K562 (cell line): ENCODE data around the gene TAP2. TPM values are rescaled to one million over a fixed set of nuclear protein-coding genes. Genes with fewer than 3 reads are reported as not detected.

Experiments used
- BCOR ChIP-seq: fragments of 450-650 bp; IDR thresholded peaks from 2 replicates; pipeline ENCODE4 v1.6.1; 2016
- CCNT2 ChIP-seq: IDR thresholded peaks from 2 replicates; pipeline ENCODE4 v1.6.1; 2011; ENCODE audit warnings: borderline replicate concordance, low read depth, mild to moderate bottlenecking, moderate library complexity, mixed read lengths, low read length; ENCODE audit not compliant: insufficient read length; ENCODE audit errors: extremely low read depth
- ESRRA ChIP-seq: fragments of 450-650 bp; IDR thresholded peaks from 2 replicates; pipeline ENCODE4 v1.6.1; 2014; ENCODE audit warnings: low read depth, mild to moderate bottlenecking, moderate library complexity, borderline replicate concordance
- ETV6 ChIP-seq, 3 experiments: fragments of 150-350 bp in 1 of 3; sonication (generic) in 1 of 3; formaldehyde crosslinking in 1 of 3; IDR thresholded peaks; 2 replicates each; pipeline versions ENCODE4 v1.6.1 to v1.8.0; 2014 to 2022; ENCODE audit warnings: borderline replicate concordance in 2 of 3, low read depth in 2 of 3, antibody characterized with exemption in 1 of 3, low read length in 1 of 3, mild to moderate bottlenecking in 1 of 3, missing genetic modification reagents in 1 of 3
- GABPA ChIP-seq: fragments of 200-800 bp; sonication (Bioruptor generic); conservative IDR thresholded peaks from 2 replicates; pipeline ENCODE4 v1.6.1; 2016; ENCODE audit warnings: low read depth, missing genetic modification characterization, missing compliant biosample characterization
- NFYB ChIP-seq: IDR thresholded peaks from 2 replicates; pipeline ENCODE4 v1.6.1; 2011; ENCODE audit warnings: mild to moderate bottlenecking, moderate library complexity; ENCODE audit not compliant: insufficient read length; ENCODE audit errors: extremely low read depth
- RB1 ChIP-seq: fragments of 450-650 bp; IDR thresholded peaks from 2 replicates; pipeline ENCODE4 v1.6.1; 2017; ENCODE audit warnings: low read depth, mild to moderate bottlenecking
- TAL1 ChIP-seq: fragments of 450-650 bp; IDR thresholded peaks from 2 replicates; pipeline ENCODE4 v1.6.1; 2016; ENCODE audit warnings: mild to moderate bottlenecking
- ZFP36 ChIP-seq: fragments of 150-350 bp; IDR thresholded peaks from 2 replicates; pipeline ENCODE4 v1.6.1; 2018; ENCODE audit warnings: low read length, low read depth; ENCODE audit not compliant: partially characterized antibody
- ZNF583 ChIP-seq: fragments of 250-450 bp; sonication (Bioruptor Pico); IDR thresholded peaks from 2 replicates; pipeline ENCODE4 v1.4.0; 2020
- polyA plus RNA-seq, 8 experiments: library from polyadenylated mRNA; depleted of rRNA in 4 of 8; stranded (reverse) in 5 of 8; unstranded in 3 of 8; fragments of >200 nt; fragmentation: Nextera tagmentation in 2 of 8; fragmentation: Illumina TruSeq in 1 of 8; extraction: Ambion mirVana in 2 of 8; extraction: Trizol in 1 of 8; gene quantifications; 2 replicates each; pipeline versions ENCODE4 v1.2.1 to v1.2.3, GENCODE V29; 2011 to 2014; ENCODE audit warnings: inconsistent platforms in 1 of 8, missing spikeins in 1 of 8
- total RNA-seq, 7 experiments: library from RNA; depleted of rRNA in 6 of 7; stranded (reverse); fragments of >200 nt in 6 of 7; fragmentation: Illumina TruSeq in 2 of 7; extraction: Trizol in 2 of 7; gene quantifications; 2 replicates each; pipeline versions ENCODE4 v1.2.1 to v1.2.3, GENCODE V29; 2011 to 2021; ENCODE audit warnings: low replicate concordance in 1 of 7
- TF ChIP-seq, protein P1 (sequence below): fragments of 200-800 bp; sonication (Bioruptor generic); IDR thresholded peaks from 2 replicates; pipeline ENCODE4 v1.6.1; 2017; ENCODE audit warnings: missing genetic modification characterization, missing compliant biosample characterization
- TF ChIP-seq, protein P2 (sequence below): fragments of 250-450 bp; sonication (Bioruptor Pico); IDR thresholded peaks from 2 replicates; pipeline ENCODE4 v1.5.0; 2021; ENCODE audit warnings: mild to moderate bottlenecking, moderate library complexity
- TF ChIP-seq, protein P3 (sequence below): fragments of 250-450 bp; sonication (Bioruptor Pico); IDR thresholded peaks from 2 replicates; pipeline ENCODE4 v1.5.0; 2020; ENCODE audit warnings: mild to moderate bottlenecking, borderline replicate concordance
- TF ChIP-seq, protein P4 (sequence below): sonication (generic); formaldehyde crosslinking; IDR thresholded peaks from 2 replicates; pipeline ENCODE4 v1.8.0; 2023; ENCODE audit warnings: mild to moderate bottlenecking, missing genetic modification reagents

Gene TAP2
- total and polyA plus RNA-seq, 9 of the 15 experiments (the other 6 are each of a cell fraction or from before 2014, with no cell fraction given): 2.0 to 53.5 (median 19.6) TPM

- TF ChIP-seq, protein P1, sequence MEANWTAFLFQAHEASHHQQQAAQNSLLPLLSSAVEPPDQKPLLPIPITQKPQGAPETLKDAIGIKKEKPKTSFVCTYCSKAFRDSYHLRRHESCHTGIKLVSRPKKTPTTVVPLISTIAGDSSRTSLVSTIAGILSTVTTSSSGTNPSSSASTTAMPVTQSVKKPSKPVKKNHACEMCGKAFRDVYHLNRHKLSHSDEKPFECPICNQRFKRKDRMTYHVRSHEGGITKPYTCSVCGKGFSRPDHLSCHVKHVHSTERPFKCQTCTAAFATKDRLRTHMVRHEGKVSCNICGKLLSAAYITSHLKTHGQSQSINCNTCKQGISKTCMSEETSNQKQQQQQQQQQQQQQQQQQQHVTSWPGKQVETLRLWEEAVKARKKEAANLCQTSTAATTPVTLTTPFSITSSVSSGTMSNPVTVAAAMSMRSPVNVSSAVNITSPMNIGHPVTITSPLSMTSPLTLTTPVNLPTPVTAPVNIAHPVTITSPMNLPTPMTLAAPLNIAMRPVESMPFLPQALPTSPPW (CRISPR knock-in tag): peak; percentile 93
- TF ChIP-seq, protein P2, sequence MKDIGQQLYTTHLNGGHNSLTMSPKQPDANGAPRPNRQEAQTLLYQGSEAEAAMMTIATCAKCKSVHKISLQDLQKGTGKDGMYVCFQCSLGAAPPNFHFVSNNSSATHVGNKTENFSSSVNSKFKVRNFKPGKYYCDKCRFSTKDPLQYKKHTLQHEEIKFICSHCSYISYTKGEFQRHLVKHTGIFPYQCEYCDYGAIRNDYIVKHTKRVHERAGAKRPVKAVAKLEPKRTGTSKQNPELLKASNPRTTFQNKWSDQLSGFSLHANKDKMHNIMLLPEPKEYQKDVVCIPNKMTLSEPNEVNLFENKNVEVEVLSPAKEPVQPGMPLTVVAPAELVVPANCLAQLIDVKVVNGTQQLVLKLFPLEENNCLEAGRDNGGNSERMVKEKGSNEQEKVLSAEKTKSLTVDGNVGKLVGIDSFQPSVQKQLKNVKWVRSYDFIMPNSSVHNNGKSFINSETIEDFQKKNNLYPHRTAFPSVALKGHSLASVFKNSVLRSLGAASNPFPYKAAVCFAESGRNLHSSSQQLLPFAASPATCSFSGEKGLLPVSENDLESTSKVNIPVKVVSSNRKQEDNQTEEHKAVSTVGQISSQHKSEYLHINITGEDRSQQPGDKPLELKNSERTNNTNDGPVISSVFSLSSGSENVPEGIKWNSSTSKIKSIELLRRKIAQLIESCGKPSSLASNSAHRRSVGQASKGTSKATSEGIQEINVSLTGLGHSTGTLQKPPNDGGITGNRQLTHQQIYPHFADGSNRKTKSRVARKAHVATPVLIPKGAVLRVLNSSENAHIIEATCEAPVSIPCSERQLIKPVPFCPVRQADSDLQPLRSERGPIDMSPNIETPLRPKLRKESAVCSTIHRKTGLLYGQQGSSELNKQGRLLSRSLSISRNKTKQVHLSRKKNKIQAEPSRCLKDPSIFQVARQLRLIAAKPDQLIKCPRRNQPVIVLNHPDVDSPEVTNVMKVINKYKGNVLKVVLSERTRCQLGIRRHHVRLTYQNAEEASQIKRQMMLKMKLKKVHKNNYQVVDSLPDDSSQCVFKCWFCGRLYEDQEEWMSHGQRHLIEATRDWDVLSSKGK (CRISPR knock-in tag): no peak
- TF ChIP-seq CCNT2 (peak; percentile 82), BCOR (peak; percentile 75), ZFP36 (peak; percentile 16), ETV6 (IDR thresholded peaks at IDR 0.05; ENCODE audit: borderline replicate concordance in 1 of 2, low read depth in 2 of 2, low read length in 1 of 2) (no peak), ETV6 (CRISPR knock-in tag; IDR thresholded peaks at IDR 0.05; ENCODE audit: borderline replicate concordance) (peak; percentile 83; the same call in 1 of the 2 replicates), ZNF583 (CRISPR knock-in tag) (no peak), ESRRA (peak; percentile 19; the same call in 1 of the 2 replicates), TAL1 (peak; percentile 14; the same call in 1 of the 2 replicates), NFYB (no peak), RB1 (peak; percentile 99), GABPA (tag) (no peak)
- TF ChIP-seq, protein P3, sequence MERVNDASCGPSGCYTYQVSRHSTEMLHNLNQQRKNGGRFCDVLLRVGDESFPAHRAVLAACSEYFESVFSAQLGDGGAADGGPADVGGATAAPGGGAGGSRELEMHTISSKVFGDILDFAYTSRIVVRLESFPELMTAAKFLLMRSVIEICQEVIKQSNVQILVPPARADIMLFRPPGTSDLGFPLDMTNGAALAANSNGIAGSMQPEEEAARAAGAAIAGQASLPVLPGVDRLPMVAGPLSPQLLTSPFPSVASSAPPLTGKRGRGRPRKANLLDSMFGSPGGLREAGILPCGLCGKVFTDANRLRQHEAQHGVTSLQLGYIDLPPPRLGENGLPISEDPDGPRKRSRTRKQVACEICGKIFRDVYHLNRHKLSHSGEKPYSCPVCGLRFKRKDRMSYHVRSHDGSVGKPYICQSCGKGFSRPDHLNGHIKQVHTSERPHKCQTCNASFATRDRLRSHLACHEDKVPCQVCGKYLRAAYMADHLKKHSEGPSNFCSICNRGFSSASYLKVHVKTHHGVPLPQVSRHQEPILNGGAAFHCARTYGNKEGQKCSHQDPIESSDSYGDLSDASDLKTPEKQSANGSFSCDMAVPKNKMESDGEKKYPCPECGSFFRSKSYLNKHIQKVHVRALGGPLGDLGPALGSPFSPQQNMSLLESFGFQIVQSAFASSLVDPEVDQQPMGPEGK (CRISPR knock-in tag): 0 out of 2 replicates have a peak, but pooled peaks have one; percentile 37
- TF ChIP-seq, protein P4, sequence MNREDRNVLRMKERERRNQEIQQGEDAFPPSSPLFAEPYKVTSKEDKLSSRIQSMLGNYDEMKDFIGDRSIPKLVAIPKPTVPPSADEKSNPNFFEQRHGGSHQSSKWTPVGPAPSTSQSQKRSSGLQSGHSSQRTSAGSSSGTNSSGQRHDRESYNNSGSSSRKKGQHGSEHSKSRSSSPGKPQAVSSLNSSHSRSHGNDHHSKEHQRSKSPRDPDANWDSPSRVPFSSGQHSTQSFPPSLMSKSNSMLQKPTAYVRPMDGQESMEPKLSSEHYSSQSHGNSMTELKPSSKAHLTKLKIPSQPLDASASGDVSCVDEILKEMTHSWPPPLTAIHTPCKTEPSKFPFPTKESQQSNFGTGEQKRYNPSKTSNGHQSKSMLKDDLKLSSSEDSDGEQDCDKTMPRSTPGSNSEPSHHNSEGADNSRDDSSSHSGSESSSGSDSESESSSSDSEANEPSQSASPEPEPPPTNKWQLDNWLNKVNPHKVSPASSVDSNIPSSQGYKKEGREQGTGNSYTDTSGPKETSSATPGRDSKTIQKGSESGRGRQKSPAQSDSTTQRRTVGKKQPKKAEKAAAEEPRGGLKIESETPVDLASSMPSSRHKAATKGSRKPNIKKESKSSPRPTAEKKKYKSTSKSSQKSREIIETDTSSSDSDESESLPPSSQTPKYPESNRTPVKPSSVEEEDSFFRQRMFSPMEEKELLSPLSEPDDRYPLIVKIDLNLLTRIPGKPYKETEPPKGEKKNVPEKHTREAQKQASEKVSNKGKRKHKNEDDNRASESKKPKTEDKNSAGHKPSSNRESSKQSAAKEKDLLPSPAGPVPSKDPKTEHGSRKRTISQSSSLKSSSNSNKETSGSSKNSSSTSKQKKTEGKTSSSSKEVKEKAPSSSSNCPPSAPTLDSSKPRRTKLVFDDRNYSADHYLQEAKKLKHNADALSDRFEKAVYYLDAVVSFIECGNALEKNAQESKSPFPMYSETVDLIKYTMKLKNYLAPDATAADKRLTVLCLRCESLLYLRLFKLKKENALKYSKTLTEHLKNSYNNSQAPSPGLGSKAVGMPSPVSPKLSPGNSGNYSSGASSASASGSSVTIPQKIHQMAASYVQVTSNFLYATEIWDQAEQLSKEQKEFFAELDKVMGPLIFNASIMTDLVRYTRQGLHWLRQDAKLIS (CRISPR knock-in tag): peak; percentile 87
Observed at GRCh38 chr6:32853541-32854375, 15.2 kb upstream of the TAP2 start, which contains the start of the genes PSMB9 and TAP1 (continued).
